Stimulated activated CD4-positive, alpha-beta T cell treated with anti-CD3 and anti-CD28 coated beads, Interleukin-4, amount 100 ng/mL, for 4 hours (primary cell): ENCODE data around the gene MAPK8.
"Not testable (repeated sequence)": the region's sequence is repeated elsewhere in the genome, so short reads cannot be mapped to it uniquely, and the experiment has no call there.

Source experiments
- DNase-seq, 2 experiments: peaks; one replicate each; pipeline ENCODE4 v3.0.0-alpha.2; 2020

Gene MAPK8

DNA sequence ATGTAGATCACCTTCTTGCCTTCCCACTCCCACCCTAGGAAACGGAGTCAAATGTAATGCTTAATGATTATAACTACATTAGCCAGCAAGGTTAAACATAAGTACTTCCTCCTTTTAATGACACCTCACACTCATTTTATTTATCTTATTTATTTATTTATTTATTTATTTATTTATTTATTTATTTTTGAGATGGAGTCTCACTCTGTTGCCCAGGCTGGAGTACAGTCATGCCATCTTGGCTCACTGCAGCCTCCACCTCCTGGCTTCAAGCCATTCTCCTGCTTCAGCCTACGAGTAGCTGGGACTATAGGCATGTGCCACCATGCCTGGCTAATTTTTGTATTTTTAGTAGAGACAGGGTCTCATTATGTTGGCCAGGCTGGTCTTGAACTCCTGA, 115.4 kb downstream of the MAPK8 start:
- DNase-seq, result not testable (repeated sequence)

- DNase-seq, result no peak
Observed at GRCh38 chr10:48423884-48424283, 117.4 kb downstream of the MAPK8 start.

DNA sequence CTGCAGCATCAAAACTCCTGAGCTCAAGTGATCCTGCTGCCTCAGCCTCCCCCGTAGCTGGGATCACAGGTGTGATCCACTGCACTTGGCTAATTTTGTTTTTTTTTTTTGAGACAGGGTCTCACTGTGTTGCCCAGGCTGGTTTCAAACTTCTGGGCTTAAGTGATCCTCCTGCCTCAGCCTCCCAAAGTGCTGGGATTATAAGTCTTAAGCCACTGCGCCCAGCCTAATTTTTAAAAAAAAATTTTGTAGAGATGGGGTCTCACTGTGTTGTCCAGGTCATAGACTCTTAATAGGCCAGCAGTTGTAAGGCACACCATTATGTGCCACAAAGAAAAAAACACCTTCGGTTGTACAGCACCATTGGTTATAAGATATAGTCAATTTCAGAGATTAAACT, 122.4 kb downstream of the MAPK8 start:
- no peak for DNase-seq

DNA sequence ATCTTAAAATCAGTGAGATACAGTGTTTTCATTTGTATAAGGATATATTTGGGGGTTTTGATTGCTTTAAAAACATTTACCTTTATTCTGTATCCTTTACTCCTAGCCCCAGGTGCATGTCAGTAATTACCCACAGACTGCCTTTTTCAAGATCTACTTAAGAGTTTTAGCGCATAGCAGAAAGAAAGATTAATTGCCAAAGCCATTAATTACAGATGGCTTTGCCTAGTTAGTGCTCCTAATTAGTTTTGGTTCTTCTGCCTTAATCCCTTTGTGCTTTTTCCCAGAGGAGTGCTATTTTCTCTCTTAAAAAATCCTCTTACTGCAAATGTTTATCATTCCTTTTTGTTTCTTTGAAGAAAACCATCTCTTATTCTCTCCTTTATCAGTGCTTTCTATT, 122.8 kb downstream of the MAPK8 start:
- DNase-seq, result no peak

- DNase-seq, result no peak
Observed at GRCh38 chr10:48430402-48430993, 124.0 kb downstream of the MAPK8 start.

- DNase-seq, result no peak
Observed at GRCh38 chr10:48431871-48432270, 125.4 kb downstream of the MAPK8 start.

- no peak for DNase-seq
Observed at GRCh38 chr10:48437546-48437945, 131.1 kb downstream of the MAPK8 start.

- DNase-seq, result no peak
Observed at GRCh38 chr10:48439031-48439430, 132.6 kb downstream of the MAPK8 start.

DNA sequence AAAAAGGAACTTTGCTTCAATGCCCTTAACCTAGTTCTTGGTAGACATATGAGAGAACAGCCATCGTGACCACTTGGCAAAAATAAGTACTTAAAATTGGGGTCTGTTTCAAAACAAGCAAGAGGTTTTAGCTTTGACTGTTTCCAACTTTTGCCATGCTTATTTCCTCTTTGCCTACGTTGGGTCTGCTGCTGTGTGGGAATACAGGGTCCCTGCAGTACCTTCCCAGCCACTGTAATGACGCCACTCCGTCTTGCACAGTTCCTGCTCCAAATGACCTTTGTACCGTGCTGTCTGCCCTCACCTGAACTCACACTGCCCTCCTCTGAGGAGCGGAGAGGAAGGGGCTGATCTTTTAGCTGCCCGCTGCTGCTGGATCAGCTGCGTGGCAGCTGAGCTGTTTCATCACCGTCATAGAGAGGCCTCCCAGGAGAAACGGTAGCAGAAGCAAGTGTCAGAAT, 133.1 kb downstream of the MAPK8 start:
- no peak for DNase-seq

- no peak for DNase-seq
Observed at GRCh38 chr10:48440771-48441170, 134.3 kb downstream of the MAPK8 start.

DNA sequence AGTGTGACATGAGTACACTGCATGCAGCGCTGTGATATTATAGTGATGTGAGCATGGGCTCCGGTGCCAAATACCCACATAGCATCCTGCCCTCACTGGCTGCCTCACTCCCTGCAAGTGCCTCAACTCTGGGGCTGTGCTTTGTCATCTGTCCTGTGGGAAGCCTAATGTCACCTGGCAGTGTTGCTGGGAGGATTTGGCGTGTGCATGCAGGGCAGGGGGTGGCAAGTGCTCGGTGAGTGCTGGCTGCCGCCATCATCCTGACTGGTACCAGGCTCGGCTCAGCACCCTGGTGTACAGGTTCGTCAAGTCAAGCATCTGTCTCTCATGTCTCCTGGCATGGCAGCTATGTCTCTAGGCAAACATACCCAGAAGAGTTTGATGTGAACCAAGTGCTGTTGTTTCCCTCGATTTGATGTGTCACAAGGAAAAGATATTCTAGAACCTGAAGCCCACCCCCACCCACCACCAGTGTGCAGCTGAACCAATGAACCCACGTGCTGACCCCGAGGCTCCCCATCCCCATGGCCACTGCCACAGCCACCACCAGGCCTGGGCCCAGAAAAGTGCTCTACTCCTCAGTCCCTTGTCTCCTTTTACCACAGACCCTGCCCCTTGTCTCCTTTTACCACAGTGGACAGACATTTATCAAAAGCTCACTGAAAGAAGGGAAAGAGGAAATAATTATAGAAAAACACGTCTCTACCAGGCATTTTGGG, 135.8 kb downstream of the MAPK8 start:
- no peak for DNase-seq

GRCh38 chr10:48442809-48443177, 136.3 kb downstream of the MAPK8 start:
- DNase-seq, result no peak

DNA sequence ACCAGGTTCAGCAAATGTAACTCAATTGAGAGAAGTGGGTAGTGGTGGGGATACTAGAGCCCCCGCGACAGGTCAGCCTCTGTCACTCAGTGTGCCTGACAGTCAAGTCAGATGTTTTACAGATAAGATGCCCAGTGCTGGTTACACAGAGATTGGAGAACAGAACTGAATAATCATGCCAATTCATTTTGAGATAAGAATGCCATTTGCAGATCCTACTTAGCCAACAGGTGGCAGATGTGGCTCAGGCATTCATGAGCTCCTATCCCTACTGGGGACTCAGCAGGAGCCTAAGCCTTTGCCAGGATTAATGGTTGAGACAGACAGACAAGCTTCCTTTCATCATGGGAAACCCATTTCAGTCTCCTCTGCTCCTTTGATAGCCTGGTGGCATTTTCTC, 137.8 kb downstream of the MAPK8 start:
- DNase-seq, result no peak

DNA sequence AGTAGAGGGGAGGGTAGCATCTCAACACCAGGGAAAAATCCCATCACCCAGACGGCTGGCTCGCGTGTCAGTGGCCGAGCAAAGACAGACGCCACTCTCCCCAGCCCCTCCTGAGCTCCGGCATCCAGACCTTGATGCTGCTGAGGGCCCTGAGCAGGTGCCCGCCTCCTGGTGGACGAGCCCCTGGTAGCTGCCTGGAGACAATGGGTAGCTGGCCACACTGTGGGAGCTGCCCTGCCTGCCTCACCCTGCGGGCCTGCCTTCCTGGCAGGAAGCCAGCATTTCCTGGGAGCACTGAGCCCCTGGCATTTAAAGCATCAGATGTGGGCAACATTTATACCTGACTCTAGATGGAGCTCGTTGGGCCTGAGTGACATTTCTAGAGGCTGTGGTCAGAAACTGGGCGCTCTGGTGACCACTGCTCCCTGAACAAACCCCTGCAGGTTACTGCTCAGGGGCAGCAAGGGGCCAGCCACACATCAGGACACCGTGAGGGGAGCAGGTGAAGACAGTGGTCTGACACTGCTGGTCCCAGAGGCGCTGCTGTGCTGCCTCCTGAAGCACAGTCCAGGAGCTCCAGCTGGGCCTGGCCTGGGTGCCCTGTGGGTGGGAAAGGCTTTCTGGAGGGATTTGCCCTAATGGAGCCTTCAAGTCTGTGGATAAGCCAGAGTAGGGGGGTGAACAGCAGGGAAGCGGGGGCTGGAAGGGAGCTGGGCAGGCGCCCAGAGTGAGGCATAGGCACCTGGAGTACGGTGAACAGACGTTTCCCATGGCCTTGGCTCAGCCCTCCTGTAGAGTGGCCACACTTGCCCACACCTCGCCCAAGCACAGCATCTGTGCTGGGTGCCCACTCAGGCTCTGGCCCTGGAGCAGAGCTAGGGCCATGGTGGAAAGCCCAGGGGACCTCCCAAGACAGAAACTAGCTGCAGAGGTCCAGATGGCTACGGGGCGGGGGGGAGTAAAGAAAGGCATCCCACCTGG, 138.7 kb downstream of the MAPK8 start:
- DNase-seq, result no peak

- DNase-seq, result no peak
Observed at GRCh38 chr10:48445932-48446331, 139.5 kb downstream of the MAPK8 start.

- DNase-seq, result no peak
Observed at GRCh38 chr10:48446785-48447184, 140.3 kb downstream of the MAPK8 start.

DNA sequence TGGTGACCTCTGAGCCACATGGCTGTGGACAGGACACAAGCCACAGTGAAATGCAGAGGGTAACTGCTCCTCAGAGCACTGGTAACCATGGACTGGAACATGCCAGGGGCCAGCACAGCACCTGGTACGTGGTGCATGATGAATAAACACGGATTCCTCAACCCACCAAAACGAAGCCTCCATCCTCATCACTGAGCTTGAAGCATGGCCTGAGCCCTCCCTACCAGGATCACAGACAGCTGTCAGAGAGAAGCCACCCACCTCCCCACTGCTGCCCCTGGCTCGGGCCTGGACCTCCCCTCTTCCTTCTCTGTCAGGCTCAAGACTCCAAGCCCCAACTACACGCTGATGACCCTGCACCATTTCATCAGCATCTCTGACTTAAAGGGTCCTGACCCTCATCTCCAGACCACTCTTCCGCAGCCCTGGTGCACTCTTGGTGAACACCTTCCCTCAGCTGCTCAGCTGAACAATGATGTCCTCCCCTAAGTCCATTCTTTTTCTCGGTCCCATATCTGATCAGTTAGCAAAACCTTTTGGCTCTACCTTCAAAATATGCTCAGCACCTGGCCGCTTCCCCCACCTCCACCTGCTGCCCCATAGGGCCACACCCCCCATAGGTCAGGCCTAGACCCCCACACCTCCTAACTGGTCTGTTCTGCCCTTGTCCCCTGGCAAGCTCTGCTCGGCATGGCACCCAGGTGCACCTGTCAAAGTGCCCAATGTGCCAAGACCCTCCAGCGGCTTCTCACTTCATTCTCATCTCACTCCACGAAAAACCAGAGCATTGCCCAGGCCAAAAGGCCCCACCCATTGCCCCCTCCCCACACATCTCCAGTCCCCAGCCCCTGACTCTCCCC, 141.1 kb downstream of the MAPK8 start:
- DNase-seq, result no peak

- no peak for DNase-seq
Observed at GRCh38 chr10:48448796-48449195, 142.3 kb downstream of the MAPK8 start.

- DNase-seq, result no peak
Observed at GRCh38 chr10:48449501-48450232, 143.2 kb downstream of the MAPK8 start.

GRCh38 chr10:48450233-48450740, 143.8 kb downstream of the MAPK8 start:
- DNase-seq, result no peak

- DNase-seq, result no peak
Observed at GRCh38 chr10:48450741-48451466, 144.4 kb downstream of the MAPK8 start.
